GM19238 (cell line): Measurements from ENCODE around the gene APOBEC3B.
"Not testable (repeated sequence)": the region's sequence is repeated elsewhere in the genome, so short reads cannot be mapped to it uniquely, and the experiment has no call there.

Experiments used
- DNase-seq: peaks from one replicate; pipeline ENCODE4 v3.0.0; 2011; ENCODE audit warnings: low spot score; ENCODE audit not compliant: insufficient read length

APOBEC3B gene

GRCh38 chr22:38997518-38997917 is 15.4 kb downstream of the APOBEC3B start:
- no peak for DNase-seq

GRCh38 chr22:39003165-39003638 is 21.1 kb downstream of the APOBEC3B start:
- peak; percentile 71 for DNase-seq

- no peak for DNase-seq
These were observed 25.0 kb downstream of the APOBEC3B start for GRCh38 chr22:39007177-39007576.

- DNase-seq = not testable (repeated sequence)
These were observed 26.2 kb downstream of the APOBEC3B start for GRCh38 chr22:39008271-39008850.

- DNase-seq = no peak
These were observed 28.8 kb downstream of the APOBEC3B start for GRCh38 chr22:39010946-39011345.

- no peak for DNase-seq
These were observed 30.7 kb downstream of the APOBEC3B start for GRCh38 chr22:39012533-39013511.

GRCh38 chr22:39013561-39013941 is 31.4 kb downstream of the APOBEC3B start:
- not testable (repeated sequence) for DNase-seq

- peak; percentile 81 for DNase-seq
These were observed 32.0 kb downstream of the APOBEC3B start, which contains the start of gene APOBEC3C for GRCh38 chr22:39013942-39014722. APOBEC3C (plus strand) TSS chr22:39014257; CDS start chr22:39014363, 106 bp downstream.

- not testable (repeated sequence) for DNase-seq
These were observed 32.6 kb downstream of the APOBEC3B start for GRCh38 chr22:39014723-39015121.

GRCh38 chr22:39016592-39016991 is 34.4 kb downstream of the APOBEC3B start:
- no peak for DNase-seq

- DNase-seq = no peak
These were observed 35.6 kb downstream of the APOBEC3B start for GRCh38 chr22:39017596-39018365.

- not testable (repeated sequence) for DNase-seq
These were observed 38.0 kb downstream of the APOBEC3B start for GRCh38 chr22:39020021-39020651.

GRCh38 chr22:39021552-39022250 is 39.6 kb downstream of the APOBEC3B start:
- no peak for DNase-seq

GRCh38 chr22:39024519-39025308 is 42.6 kb downstream of the APOBEC3B start:
- no peak for DNase-seq

GRCh38 chr22:39026509-39027150 is 44.5 kb downstream of the APOBEC3B start:
- DNase-seq = no peak

- DNase-seq = no peak
These were observed 45.6 kb downstream of the APOBEC3B start for GRCh38 chr22:39027717-39028116.

GRCh38 chr22:39028281-39028680 is 46.1 kb downstream of the APOBEC3B start:
- no peak for DNase-seq

GRCh38 chr22:39029227-39029626 is 47.1 kb downstream of the APOBEC3B start:
- no peak for DNase-seq
